Left ventricle myocardium inferior (tissue), 1 donor: ENCODE measurements around the gene FGF6. TPM values are rescaled to one million over a fixed set of nuclear protein-coding genes. Genes with fewer than 3 reads are reported as not detected.

Experiments used
- DNase-seq: peaks from one replicate; pipeline ENCODE4 v3.0.0-alpha.2; 2020
- H3K27ac ChIP-seq: fragments of 200-600 bp; replicated peaks from 2 replicates; pipeline ENCODE4 v1.8.0; 2021
- H3K27me3 ChIP-seq: fragments of 200-600 bp; 2 replicates; pipeline ENCODE4 v1.8.0; 2021; ENCODE audit warnings: low read depth
- H3K36me3 ChIP-seq: fragments of 200-600 bp; 2 replicates; pipeline ENCODE4 v1.8.0; 2021
- H3K4me1 ChIP-seq: fragments of 200-600 bp; 2 replicates; pipeline ENCODE4 v1.8.0; 2021
- H3K4me3 ChIP-seq: fragments of 200-600 bp; 2 replicates; pipeline ENCODE4 v1.8.0; 2021; ENCODE audit warnings: mild to moderate bottlenecking, moderate library complexity
- H3K9me3 ChIP-seq: fragments of 200-600 bp; replicated peaks from 2 replicates; pipeline ENCODE4 v1.8.0; 2021
- intact Hi-C: fragments of 100-400 bp; cut with micrococcal nuclease; formaldehyde crosslinking; loops from one replicate; pipeline ENCODE4 v1.11.0; 2022
- total RNA-seq: library from RNA; stranded (reverse); fragmentation: NEBNext Ultra II Directional; extraction: Animal tissue kit (Norgen Biotek cat#: 25700); gene quantifications from one replicate; pipeline ENCODE4 v1.2.1, GENCODE V29; 2021
- TF ChIP-seq, protein P1 (sequence below): fragments of 200-600 bp; IDR thresholded peaks from 2 replicates; pipeline ENCODE4 v1.8.0; 2021; ENCODE audit warnings: antibody characterized with exemption, mild to moderate bottlenecking, borderline replicate concordance
- donor health status: DM: no; HTN: yes; CAD: no; lungs with severe emphysema.

The FGF6 gene
- total RNA-seq, 1 donor from 2014 or later, result not detected

DNA sequence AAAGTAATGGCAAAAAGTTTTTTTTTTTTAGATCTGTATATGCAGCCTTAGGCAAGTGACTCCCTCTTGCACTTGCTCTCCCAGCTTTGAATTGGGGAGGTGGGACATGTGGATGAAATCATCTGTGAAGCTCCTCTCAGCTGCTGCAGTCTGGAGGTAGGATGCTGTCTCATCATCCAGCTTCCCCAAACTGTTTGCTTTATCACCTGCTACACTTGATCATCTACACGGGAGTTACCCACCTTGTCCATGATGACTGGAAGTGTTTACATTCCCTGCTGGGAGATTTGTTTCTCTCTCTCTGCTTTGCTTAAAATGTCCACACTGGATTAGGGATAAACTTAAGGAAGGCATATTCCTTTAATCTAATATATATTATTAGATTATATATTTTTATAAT lies 57.6 kb downstream of the FGF6 start:
- intact Hi-C loops, result no loop called here
- H3K4me1 ChIP-seq, result peaks cover 9% of the 10 kb centered on the region

DNA sequence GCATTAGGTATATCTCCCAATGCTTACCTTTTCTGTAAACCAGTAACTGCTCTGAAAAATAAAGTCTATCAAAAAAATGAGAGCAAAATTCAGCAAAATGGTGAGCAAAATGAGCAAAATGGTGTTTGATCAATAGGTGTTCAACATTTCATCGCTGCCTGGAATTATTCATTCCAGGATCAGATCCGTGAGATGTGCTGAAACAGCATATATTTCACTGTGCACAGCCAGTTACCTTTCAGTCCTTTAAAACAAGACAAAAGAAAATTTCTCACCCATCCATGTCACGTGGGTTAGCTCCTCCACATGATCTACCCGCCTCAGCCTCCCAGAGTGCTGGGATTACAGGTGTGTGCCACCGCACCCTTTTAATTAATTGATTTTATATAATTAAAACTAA lies 58.0 kb downstream of the FGF6 start:
- Histone ChIP-seq H3K27ac (no peak overlapping the region), H3K36me3 (no peaks in the 10 kb centered on the region), H3K4me1 (peaks cover 5% of the 10 kb centered on the region), H3K9me3 (no peaks in the 10 kb centered on the region), H3K4me3 (no peak overlapping the region), H3K27me3 (peaks cover 6% of the 10 kb centered on the region)
- intact Hi-C loops, result no loop called here
- DNase-seq, result no peak
- TF ChIP-seq, protein P1, sequence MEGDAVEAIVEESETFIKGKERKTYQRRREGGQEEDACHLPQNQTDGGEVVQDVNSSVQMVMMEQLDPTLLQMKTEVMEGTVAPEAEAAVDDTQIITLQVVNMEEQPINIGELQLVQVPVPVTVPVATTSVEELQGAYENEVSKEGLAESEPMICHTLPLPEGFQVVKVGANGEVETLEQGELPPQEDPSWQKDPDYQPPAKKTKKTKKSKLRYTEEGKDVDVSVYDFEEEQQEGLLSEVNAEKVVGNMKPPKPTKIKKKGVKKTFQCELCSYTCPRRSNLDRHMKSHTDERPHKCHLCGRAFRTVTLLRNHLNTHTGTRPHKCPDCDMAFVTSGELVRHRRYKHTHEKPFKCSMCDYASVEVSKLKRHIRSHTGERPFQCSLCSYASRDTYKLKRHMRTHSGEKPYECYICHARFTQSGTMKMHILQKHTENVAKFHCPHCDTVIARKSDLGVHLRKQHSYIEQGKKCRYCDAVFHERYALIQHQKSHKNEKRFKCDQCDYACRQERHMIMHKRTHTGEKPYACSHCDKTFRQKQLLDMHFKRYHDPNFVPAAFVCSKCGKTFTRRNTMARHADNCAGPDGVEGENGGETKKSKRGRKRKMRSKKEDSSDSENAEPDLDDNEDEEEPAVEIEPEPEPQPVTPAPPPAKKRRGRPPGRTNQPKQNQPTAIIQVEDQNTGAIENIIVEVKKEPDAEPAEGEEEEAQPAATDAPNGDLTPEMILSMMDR, result no peak

More for the DNA sequence above, 57.6 kb downstream of the FGF6 start:
- Histone ChIP-seq H3K27ac (no peak overlapping the region), H3K27me3 (peaks cover 10% of the 10 kb centered on the region), H3K4me3 (no peak overlapping the region), H3K36me3 (no peaks in the 10 kb centered on the region), H3K9me3 (no peaks in the 10 kb centered on the region)
- TF ChIP-seq, protein P1, result no peak
- DNase-seq, result no peak

DNA sequence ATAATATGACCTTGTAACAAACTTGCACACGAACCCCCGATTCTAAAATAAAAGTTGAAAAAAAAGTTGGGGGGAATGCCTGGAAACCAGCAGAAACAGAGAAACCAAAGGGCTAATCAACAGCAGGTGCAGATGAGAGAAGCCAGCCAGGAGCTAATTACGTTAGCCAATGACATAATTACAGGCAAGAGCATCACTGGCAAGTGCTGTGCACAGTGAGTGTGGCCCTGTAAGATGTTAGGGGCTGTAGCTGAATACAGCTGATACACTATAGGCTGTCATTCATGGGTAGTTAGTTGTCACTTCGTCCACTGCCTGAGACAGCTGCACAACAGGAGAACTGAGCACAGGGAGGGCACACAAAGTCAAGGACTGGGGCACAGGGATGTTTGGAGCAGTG lies 58.8 kb downstream of the FGF6 start:
- Histone ChIP-seq H3K27ac (no peak overlapping the region), H3K36me3 (no peaks in the 10 kb centered on the region), H3K9me3 (no peaks in the 10 kb centered on the region), H3K4me1 (no peaks in the 10 kb centered on the region), H3K4me3 (no peak overlapping the region), H3K27me3 (no peaks in the 10 kb centered on the region)
- intact Hi-C loops, result no loop called here
- TF ChIP-seq, protein P1, result no peak
- DNase-seq, result no peak

Other genes with a start within 250 kb of the FGF6 start
- gene CCND2, start 172.1 kb downstream of the FGF6 start, total RNA-seq, result 283 TPM
- gene TIGAR, start 124.6 kb downstream of the FGF6 start, total RNA-seq, result 13.6 TPM
- not detected for gene FGF23, start 66.1 kb downstream of the FGF6 start, total RNA-seq
- 1.2 TPM for gene RAD51AP1, start 93.1 kb upstream of the FGF6 start, total RNA-seq
- 28.6 TPM for gene DYRK4, start 116.4 kb upstream of the FGF6 start, total RNA-seq
- 2.7 TPM for gene AKAP3, start 203.2 kb upstream of the FGF6 start, total RNA-seq
- gene NDUFA9, start 203.3 kb upstream of the FGF6 start, total RNA-seq, result 338 TPM